Panc1 (cell line): ENCODE data around the gene CWF19L1.

Source experiments
- POLR2AphosphoS5 ChIP-seq: IDR thresholded peaks from 2 replicates; pipeline ENCODE4 v1.6.1; 2012; ENCODE audit warnings: mild to moderate bottlenecking, low read depth, low read length, moderate library complexity
- REST ChIP-seq, 2 experiments: IDR thresholded peaks; 2 replicates each; pipeline ENCODE4 v1.6.1; 2011 to 2012; ENCODE audit warnings: low read depth in 2 of 2, control low read depth in 1 of 2, low read length in 1 of 2, mild to moderate bottlenecking in 1 of 2, moderate library complexity in 1 of 2; ENCODE audit not compliant: insufficient read depth in 1 of 2
- SIN3A ChIP-seq: IDR thresholded peaks from 2 replicates; pipeline ENCODE4 v1.6.1; 2012; ENCODE audit warnings: low read depth, mild to moderate bottlenecking, low read length, moderate library complexity, borderline replicate concordance; ENCODE audit not compliant: insufficient read depth
- TCF7L2 ChIP-seq: IDR thresholded peaks from 2 replicates; pipeline ENCODE4 v1.6.1; 2011; ENCODE audit warnings: mild to moderate bottlenecking, low read depth, low read length, inconsistent platforms
- TF ChIP-seq, protein P1 (sequence below): fragments of 450-650 bp; IDR thresholded peaks from 2 replicates; pipeline ENCODE4 v1.5.1; 2017; ENCODE audit warnings: mild to moderate bottlenecking

- TF ChIP-seq, protein P1, sequence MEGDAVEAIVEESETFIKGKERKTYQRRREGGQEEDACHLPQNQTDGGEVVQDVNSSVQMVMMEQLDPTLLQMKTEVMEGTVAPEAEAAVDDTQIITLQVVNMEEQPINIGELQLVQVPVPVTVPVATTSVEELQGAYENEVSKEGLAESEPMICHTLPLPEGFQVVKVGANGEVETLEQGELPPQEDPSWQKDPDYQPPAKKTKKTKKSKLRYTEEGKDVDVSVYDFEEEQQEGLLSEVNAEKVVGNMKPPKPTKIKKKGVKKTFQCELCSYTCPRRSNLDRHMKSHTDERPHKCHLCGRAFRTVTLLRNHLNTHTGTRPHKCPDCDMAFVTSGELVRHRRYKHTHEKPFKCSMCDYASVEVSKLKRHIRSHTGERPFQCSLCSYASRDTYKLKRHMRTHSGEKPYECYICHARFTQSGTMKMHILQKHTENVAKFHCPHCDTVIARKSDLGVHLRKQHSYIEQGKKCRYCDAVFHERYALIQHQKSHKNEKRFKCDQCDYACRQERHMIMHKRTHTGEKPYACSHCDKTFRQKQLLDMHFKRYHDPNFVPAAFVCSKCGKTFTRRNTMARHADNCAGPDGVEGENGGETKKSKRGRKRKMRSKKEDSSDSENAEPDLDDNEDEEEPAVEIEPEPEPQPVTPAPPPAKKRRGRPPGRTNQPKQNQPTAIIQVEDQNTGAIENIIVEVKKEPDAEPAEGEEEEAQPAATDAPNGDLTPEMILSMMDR = no peak
- no peak for TF ChIP-seq REST (IDR thresholded peaks at IDR 0.05; ENCODE audit: insufficient read depth in 1 of 2, low read depth in 2 of 2, low read length in 1 of 2)
- no peak for TF ChIP-seq POLR2AphosphoS5
- no peak for TF ChIP-seq SIN3A
- no peak for TF ChIP-seq TCF7L2
Measured at GRCh38 chr10:100184426-100184825, 83.0 kb downstream of the CWF19L1 start.
